CD4-positive, alpha-beta T cell (primary cell): Measurements from ENCODE around the gene KLHL12. TPM values are rescaled to one million over a fixed set of nuclear protein-coding genes. Genes with fewer than 3 reads are reported as not detected.
"Not testable (repeated sequence)": the region's sequence is repeated elsewhere in the genome, so short reads cannot be mapped to it uniquely, and the experiment has no call there.

Experiments
- ATAC-seq: fragments of 200-7000 bp; cut with Tn5 transposase; one replicate; pipeline ENCODE4 v1.10.0; 2022; ENCODE audit warnings: mild to moderate bottlenecking; ENCODE audit not compliant: poor library complexity
- CTCF ChIA-PET: fragments of 350-600 bp; sonication (Branson Sonifier 250); formaldehyde crosslinking; loops from one replicate; lab custom pipeline; 2021; ENCODE audit warnings: antibody characterized with exemption, inconsistent platforms; lab: Charles Lee
- POLR2A ChIA-PET: fragments of 350-600 bp; sonication (Branson Sonifier 250); formaldehyde crosslinking; loops from one replicate; lab custom pipeline; 2021; ENCODE audit warnings: antibody characterized with exemption, inconsistent platforms; lab: Charles Lee
- DNase-seq, 14 experiments: peaks; one replicate each; pipeline ENCODE4 v3.0.0-alpha.2; 2013 to 2020; ENCODE audit warnings: mixed read lengths in 2 of 14
- H3K27ac ChIP-seq, 2 donors: one replicate each; pipeline versions ENCODE4 v1.5.1 to v1.7.0; 2013; ENCODE audit warnings: low read length in 2 of 2, low read depth in 1 of 2, mild to moderate bottlenecking in 1 of 2
- H3K27me3 ChIP-seq, 2 experiments: 1 replicate in 1 of 2; 2 replicates in 1 of 2; pipeline versions ENCODE4 v1.6.1 to v1.7.0; 2013; ENCODE audit warnings: low read length in 2 of 2, control low read depth in 1 of 2, mild to moderate bottlenecking in 1 of 2, moderate library complexity in 1 of 2; ENCODE audit not compliant: insufficient read depth in 2 of 2, control insufficient read depth in 1 of 2
- H3K36me3 ChIP-seq: one replicate; pipeline ENCODE4 v1.6.1; 2013; ENCODE audit warnings: low read length, control low read depth; ENCODE audit not compliant: insufficient read depth
- H3K4me1 ChIP-seq: one replicate; pipeline ENCODE4 v1.6.1; 2013; ENCODE audit warnings: low read length, control low read depth; ENCODE audit not compliant: insufficient read depth
- H3K4me3 ChIP-seq: one replicate; pipeline ENCODE4 v1.5.1; 2013; ENCODE audit warnings: mild to moderate bottlenecking, low read length, moderate library complexity
- H3K9me3 ChIP-seq, 2 experiments: 1 replicate in 1 of 2; 2 replicates in 1 of 2; pipeline versions ENCODE4 v1.6.1 to v1.7.0; 2013; ENCODE audit warnings: low read length in 2 of 2, mild to moderate bottlenecking in 2 of 2, control low read depth in 1 of 2, moderate library complexity in 1 of 2; ENCODE audit not compliant: control insufficient read depth in 1 of 2, insufficient read depth in 1 of 2
- H3K27ac Mint-ChIP-seq: one replicate; pipeline ENCODE4 v1.8.0; 2020; ENCODE audit warnings: mixed read lengths
- H3K27me3 Mint-ChIP-seq: one replicate; pipeline ENCODE4 v1.8.0; 2021; ENCODE audit warnings: mixed read lengths
- H3K36me3 Mint-ChIP-seq: one replicate; pipeline ENCODE4 v1.8.0; 2021; ENCODE audit warnings: low read depth, mixed read lengths
- H3K4me1 Mint-ChIP-seq: one replicate; pipeline ENCODE4 v1.8.0; 2021; ENCODE audit warnings: low read depth, mixed read lengths
- H3K4me3 Mint-ChIP-seq: one replicate; pipeline ENCODE4 v1.8.0; 2020; ENCODE audit warnings: mild to moderate bottlenecking, mixed read lengths
- H3K9me3 Mint-ChIP-seq: one replicate; pipeline ENCODE4 v1.8.0; 2020; ENCODE audit warnings: mixed read lengths
- intact Hi-C, 2 experiments: fragments of 100-400 bp; cut with DNase I in 1 of 2; cut with micrococcal nuclease in 1 of 2; formaldehyde crosslinking; loops; one replicate each; pipeline versions ENCODE4 v1.15.1 to v1.9.0; 2023 to 2025; cut with DNase I, micrococcal nuclease
- total RNA-seq, 174 experiments: library from RNA in 2 of 174; stranded (reverse) in 2 of 174; gene quantifications; one replicate each; pipeline ENCODE4 v1.2.3 and lab custom pipeline; 2021 to 2026
- TF ChIP-seq, protein P1 (sequence below): fragments of 200-600 bp; IDR thresholded peaks from one replicate; pipeline ENCODE4 v1.8.0; 2022; ENCODE audit warnings: antibody characterized with exemption, mild to moderate bottlenecking

KLHL12 gene
- total RNA-seq, 2 experiments from 2014 or later = 18.5 to 18.6 TPM

- no peak overlapping the region for H3K27ac Mint-ChIP-seq
- Histone ChIP-seq H3K4me1 (no peaks in the 10 kb centered on the region), H3K4me3 (no peak overlapping the region), H3K27me3 (no peaks in the 10 kb centered on the region), H3K27ac (no peak overlapping the region), H3K36me3 (peaks cover 51% of the 10 kb centered on the region), H3K9me3 (no peaks in the 10 kb centered on the region)
- no peaks in the 10 kb centered on the region for H3K9me3 Mint-ChIP-seq
- DNase-seq (no peak), ATAC-seq (no peak)
- peaks cover 61% of the 10 kb centered on the region for H3K36me3 Mint-ChIP-seq
- H3K4me1 Mint-ChIP-seq = no peaks in the 10 kb centered on the region
- TF ChIP-seq, protein P1, sequence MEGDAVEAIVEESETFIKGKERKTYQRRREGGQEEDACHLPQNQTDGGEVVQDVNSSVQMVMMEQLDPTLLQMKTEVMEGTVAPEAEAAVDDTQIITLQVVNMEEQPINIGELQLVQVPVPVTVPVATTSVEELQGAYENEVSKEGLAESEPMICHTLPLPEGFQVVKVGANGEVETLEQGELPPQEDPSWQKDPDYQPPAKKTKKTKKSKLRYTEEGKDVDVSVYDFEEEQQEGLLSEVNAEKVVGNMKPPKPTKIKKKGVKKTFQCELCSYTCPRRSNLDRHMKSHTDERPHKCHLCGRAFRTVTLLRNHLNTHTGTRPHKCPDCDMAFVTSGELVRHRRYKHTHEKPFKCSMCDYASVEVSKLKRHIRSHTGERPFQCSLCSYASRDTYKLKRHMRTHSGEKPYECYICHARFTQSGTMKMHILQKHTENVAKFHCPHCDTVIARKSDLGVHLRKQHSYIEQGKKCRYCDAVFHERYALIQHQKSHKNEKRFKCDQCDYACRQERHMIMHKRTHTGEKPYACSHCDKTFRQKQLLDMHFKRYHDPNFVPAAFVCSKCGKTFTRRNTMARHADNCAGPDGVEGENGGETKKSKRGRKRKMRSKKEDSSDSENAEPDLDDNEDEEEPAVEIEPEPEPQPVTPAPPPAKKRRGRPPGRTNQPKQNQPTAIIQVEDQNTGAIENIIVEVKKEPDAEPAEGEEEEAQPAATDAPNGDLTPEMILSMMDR = no peak
- H3K4me3 Mint-ChIP-seq = no peak overlapping the region
- H3K27me3 Mint-ChIP-seq = no peaks in the 10 kb centered on the region
- ChIA-PET CTCF (no interaction called here), POLR2A (no interaction called here)
- intact Hi-C loops = no loop called here
Measured at GRCh38 chr1:202940561-202940960, 13.5 kb upstream of the KLHL12 start.

DNA sequence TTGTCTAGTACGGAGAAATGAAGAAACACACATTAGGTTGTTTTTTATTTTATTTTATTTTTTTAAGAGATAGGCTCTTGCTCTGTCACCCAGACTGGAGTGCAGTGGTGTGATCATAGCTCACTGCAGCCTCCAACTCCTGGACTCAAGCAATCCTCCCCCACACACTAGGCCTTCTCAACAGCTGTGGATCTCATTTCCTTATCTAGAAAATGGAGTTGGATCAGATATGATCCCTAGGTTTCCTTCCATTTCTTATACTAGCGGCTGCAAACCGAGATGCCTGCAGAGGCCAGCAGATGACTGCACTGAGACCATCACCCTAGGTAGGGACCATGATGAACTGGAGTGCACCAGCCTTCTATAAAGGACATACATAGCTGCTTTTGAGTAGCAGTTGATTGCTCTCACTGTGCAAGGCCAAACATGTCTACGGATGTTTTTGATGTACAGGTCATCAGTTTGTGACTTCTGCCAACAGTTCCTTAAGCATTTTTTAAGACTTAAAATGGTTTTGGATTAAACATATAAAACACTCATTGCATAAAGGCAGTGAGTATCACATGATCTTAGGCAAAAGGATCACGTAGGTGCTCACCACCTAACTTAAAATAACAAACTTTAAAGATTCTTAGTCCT lies 11.4 kb upstream of the KLHL12 start:
- no peaks in the 10 kb centered on the region for H3K9me3 Mint-ChIP-seq
- Histone ChIP-seq H3K36me3 (peaks cover 29% of the 10 kb centered on the region), H3K9me3 (no peaks in the 10 kb centered on the region), H3K4me3 (no peak overlapping the region), H3K27me3 (no peaks in the 10 kb centered on the region), H3K4me1 (no peaks in the 10 kb centered on the region), H3K27ac (no peak overlapping the region)
- no peak overlapping the region for H3K27ac Mint-ChIP-seq
- H3K4me1 Mint-ChIP-seq = no peaks in the 10 kb centered on the region
- H3K36me3 Mint-ChIP-seq = peaks cover 40% of the 10 kb centered on the region
- H3K4me3 Mint-ChIP-seq = no peak overlapping the region
- DNase-seq (no peak), ATAC-seq (no peak)
- intact Hi-C loops = no loop called here
- H3K27me3 Mint-ChIP-seq = peaks cover 18% of the 10 kb centered on the region
- TF ChIP-seq, protein P1 = no peak
- CTCF ChIA-PET = no interaction called here
- POLR2A ChIA-PET = interaction anchor here (1.1 kb wide), 1 partner anchor 10 kb away, joined by 3 read pairs; no protein-coding TSS in a partner anchor

DNA sequence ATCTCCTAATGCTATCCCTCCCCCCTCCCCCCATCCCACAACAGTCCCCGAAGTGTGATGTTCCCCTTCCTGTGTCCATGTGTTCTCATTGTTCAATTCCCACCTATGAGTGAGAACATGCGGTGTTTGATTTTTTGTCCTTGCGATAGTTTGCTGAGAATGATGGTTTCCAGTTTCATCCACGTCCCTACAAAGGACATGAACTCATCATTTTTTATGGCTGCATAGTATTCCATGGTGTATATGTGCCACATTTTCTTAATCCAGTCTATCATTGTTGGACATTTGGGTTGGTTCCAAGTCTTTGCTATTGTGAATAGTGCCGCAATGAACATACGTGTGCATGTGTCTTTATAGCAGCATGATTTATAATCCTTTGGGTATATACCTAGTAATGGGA lies 9.4 kb upstream of the KLHL12 start:
- H3K27ac ChIP-seq, H3K27ac Mint-ChIP-seq, POLR2A ChIA-PET, H3K4me3 Mint-ChIP-seq, ATAC-seq, H3K36me3 ChIP-seq, CTCF ChIA-PET, H3K4me3 ChIP-seq, H3K4me1 ChIP-seq, H3K4me1 Mint-ChIP-seq, DNase-seq, H3K27me3 ChIP-seq, H3K9me3 ChIP-seq, intact Hi-C loops, H3K9me3 Mint-ChIP-seq: not testable (repeated sequence)
- Mint-ChIP-seq H3K27me3 (peaks cover 26% of the 10 kb centered on the region), H3K36me3 (peaks cover 22% of the 10 kb centered on the region)

GRCh38 chr1:202935844-202936243 lies 8.8 kb upstream of the KLHL12 start:
- H3K9me3 Mint-ChIP-seq = peaks cover 4% of the 10 kb centered on the region
- H3K27me3 Mint-ChIP-seq = peaks cover 26% of the 10 kb centered on the region
- H3K4me3 Mint-ChIP-seq = no peak overlapping the region
- no peaks in the 10 kb centered on the region for H3K9me3 ChIP-seq
- TF ChIP-seq, protein P1 = no peak
- ATAC-seq = no peak
- H3K4me1 Mint-ChIP-seq = no peaks in the 10 kb centered on the region
- no peak overlapping the region for H3K4me3 ChIP-seq
- H3K27me3 ChIP-seq = no peaks in the 10 kb centered on the region
- no peak overlapping the region for H3K27ac Mint-ChIP-seq
- intact Hi-C loops = no loop called here
- no peaks in the 10 kb centered on the region for H3K4me1 ChIP-seq
- no peak overlapping the region for H3K27ac ChIP-seq
- ChIA-PET POLR2A (no interaction called here), CTCF (no interaction called here)
- peaks cover 16% of the 10 kb centered on the region for H3K36me3 Mint-ChIP-seq
- no peak for DNase-seq
- peaks cover 4% of the 10 kb centered on the region for H3K36me3 ChIP-seq
